Fibroblast of mammary gland (primary cell): ENCODE measurements around the gene NOG.
A peak's percentile ranks its signal among the peaks of the same experiment; 100 is the strongest.

Experiments
- DNase-seq: peaks from one replicate; pipeline ENCODE4 v3.0.0-alpha.2; 2010; ENCODE audit warnings: low read depth
- H3K4me3 ChIP-seq: 2 replicates; pipeline ENCODE4 v1.5.1; 2011; ENCODE audit warnings: low read depth, mild to moderate bottlenecking, low read length, moderate library complexity; ENCODE audit not compliant: control insufficient read depth
- TF ChIP-seq, protein P1 (sequence below): conservative IDR thresholded peaks from 2 replicates; pipeline ENCODE4 v1.5.1; 2011; ENCODE audit warnings: low read depth, low read length, inconsistent platforms; ENCODE audit not compliant: control insufficient read depth, insufficient read depth

The NOG gene

DNA sequence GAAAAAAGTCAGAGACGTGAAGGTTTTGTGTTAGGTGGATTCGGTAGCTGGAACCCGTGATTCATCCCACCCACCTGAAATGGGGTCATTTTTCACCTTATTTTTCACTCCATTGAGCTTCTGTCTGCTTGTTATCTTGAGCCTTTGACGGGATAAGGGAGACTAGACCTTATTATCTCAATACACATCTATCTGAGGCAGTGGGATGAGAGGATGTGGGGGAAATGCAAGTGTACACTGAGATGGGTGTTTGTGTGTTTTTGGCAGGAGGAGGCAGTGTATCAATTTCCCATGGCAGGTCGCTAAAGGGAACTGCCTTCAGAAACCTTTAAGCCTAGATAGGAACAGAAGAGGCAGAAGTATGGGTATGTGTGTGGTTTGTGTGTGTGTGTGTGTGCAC lies 6.2 kb upstream of the NOG start:
- DNase-seq, result no peak
- no peak overlapping the region for H3K4me3 ChIP-seq
- TF ChIP-seq, protein P1, sequence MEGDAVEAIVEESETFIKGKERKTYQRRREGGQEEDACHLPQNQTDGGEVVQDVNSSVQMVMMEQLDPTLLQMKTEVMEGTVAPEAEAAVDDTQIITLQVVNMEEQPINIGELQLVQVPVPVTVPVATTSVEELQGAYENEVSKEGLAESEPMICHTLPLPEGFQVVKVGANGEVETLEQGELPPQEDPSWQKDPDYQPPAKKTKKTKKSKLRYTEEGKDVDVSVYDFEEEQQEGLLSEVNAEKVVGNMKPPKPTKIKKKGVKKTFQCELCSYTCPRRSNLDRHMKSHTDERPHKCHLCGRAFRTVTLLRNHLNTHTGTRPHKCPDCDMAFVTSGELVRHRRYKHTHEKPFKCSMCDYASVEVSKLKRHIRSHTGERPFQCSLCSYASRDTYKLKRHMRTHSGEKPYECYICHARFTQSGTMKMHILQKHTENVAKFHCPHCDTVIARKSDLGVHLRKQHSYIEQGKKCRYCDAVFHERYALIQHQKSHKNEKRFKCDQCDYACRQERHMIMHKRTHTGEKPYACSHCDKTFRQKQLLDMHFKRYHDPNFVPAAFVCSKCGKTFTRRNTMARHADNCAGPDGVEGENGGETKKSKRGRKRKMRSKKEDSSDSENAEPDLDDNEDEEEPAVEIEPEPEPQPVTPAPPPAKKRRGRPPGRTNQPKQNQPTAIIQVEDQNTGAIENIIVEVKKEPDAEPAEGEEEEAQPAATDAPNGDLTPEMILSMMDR, result no peak

DNA sequence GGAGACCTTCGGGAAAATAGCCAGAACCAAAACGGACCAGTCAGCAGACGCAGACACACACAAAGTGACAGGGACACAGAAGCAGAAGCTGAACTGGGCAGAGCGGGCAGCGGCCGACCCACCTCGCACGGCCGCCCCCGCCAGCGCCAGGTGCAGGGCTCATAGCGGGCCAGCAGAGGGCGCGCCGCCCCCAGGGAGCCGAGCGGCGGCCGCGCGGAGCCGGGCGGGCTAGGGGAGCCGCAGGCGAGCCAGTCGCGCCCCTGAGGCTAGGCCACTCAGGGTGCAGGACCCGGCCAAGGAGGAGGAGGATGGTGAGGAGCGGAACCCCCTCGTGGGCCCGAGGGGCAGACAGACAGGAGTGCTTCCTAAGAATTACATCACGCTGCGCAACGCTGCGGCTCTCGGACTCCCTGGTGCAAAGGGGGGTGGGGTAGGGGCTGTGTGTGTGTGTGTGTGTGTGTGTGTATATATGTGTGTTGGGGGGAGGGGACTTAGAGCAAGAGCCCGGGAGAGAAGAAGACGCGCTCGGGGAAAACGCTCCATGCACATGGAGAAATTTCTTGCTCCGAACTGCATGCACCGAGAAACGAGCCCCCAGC lies 913 bp upstream of the NOG start:
- TF ChIP-seq, protein P1, result no peak
- peak overlapping the region; percentile 42 for H3K4me3 ChIP-seq
- peak; percentile 20 for DNase-seq

DNA sequence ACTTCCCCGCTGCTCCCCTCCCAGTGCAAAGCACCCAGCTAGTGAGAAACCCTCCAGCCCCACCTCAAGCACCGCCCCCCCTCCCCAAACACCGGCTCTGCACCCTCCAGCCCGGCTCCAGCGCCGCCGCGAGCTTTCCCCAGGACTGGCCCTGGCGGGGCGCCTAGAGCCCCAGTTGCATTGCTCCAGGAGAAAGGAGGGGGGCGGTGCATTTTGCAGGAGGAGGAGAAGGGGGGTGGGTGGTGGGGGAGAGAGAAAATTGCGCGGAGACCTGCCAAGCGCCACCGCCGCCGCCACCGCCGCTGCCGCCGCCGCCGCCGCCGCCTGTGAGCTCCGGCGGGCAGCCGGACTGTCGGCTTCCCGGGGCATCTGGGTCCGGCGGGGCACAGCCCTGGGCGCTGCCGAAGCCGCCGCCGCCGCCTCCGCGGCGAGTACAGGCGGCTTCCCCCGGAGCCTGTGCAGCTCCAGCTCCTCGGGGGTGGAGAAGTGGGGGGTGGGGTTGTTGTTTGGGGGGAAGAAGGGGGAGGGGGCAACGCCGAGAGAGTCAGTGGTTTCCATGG lies 333 bp upstream of the NOG start:
- H3K4me3 ChIP-seq, result peak overlapping the region; percentile 42
- peak; percentile 17 for DNase-seq
- TF ChIP-seq, protein P1, result no peak

DNA sequence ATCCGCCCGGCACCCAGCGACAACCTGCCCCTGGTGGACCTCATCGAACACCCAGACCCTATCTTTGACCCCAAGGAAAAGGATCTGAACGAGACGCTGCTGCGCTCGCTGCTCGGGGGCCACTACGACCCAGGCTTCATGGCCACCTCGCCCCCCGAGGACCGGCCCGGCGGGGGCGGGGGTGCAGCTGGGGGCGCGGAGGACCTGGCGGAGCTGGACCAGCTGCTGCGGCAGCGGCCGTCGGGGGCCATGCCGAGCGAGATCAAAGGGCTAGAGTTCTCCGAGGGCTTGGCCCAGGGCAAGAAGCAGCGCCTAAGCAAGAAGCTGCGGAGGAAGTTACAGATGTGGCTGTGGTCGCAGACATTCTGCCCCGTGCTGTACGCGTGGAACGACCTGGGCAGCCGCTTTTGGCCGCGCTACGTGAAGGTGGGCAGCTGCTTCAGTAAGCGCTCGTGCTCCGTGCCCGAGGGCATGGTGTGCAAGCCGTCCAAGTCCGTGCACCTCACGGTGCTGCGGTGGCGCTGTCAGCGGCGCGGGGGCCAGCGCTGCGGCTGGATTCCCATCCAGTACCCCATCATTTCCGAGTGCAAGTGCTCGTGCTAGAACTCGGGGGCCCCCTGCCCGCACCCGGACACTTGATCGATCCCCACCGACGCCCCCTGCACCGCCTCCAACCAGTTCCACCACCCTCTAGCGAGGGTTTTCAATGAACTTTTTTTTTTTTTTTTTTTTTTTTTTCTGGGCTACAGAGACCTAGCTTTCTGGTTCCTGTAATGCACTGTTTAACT lies 1.0 kb downstream of the NOG start:
- peak overlapping the region; percentile 9 for H3K4me3 ChIP-seq
- DNase-seq, result peak; percentile 3
- TF ChIP-seq, protein P1, result no peak

DNA sequence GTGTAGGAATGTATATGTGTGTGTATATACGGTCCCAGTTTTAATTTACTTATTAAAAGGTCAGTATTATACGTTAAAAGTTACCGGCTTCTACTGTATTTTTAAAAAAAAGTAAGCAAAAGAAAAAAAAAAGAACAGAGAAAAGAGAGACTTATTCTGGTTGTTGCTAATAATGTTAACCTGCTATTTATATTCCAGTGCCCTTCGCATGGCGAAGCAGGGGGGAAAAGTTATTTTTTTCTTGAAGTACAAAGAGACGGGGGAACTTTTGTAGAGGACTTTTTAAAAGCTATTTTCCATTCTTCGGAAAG lies 1.6 kb downstream of the NOG start:
- TF ChIP-seq, protein P1, result no peak
- DNase-seq, result no peak
- no peak overlapping the region for H3K4me3 ChIP-seq

DNA sequence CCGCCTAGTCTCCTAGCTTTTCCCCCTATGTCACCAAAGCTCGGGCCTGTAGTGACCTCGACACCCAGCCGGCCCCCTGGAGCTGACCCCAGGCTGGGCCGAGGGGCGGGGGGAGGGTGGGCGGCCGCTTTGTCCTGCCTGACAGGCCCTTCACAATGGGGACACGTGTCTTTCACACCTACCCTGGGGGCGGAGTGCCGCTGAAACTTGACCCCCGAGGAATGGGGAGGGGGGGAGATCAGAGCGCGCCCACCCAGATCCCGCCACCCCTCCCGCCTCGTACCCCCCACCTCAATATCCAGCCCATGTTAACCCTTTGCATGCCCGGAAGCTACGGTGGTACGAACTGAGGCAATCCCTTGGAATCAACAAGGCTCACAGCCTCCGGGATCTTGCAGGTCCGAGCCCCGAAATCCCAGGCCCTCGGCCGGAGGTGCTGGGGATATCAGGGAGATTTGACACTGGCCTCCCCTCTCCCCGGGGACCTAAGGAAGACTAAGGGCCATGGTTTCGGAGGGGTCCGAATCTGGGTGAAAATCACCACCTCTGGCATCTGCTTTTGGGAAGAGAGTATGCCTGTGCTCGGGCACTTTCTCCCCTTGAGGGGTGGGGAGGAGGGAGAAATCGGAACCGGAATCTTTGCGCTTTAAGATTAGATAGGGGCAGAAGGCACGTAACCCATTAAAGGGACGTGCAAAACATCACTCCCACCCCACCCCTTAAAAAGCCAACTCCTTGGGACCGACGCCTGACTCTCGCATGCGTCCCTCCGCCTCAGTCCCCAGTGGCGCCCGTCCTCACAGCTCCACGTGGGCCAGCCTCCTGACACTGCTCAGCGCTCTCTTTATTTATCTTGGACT lies 2.6 kb downstream of the NOG start:
- TF ChIP-seq, protein P1, result no peak
- no peak for DNase-seq
- H3K4me3 ChIP-seq, result no peak overlapping the region
